Tibial artery (tissue), 4 donors: ENCODE results near the gene MAP3K7CL.

Experiments used
- DNase-seq, 2 donors: peaks; one replicate each; pipeline ENCODE4 v3.0.0-alpha.2; 2019
- H3K27ac ChIP-seq, 2 donors: fragments of 200-600 bp; sonication (generic) in 1 of 2; 1 replicate in 1 of 2; 2 replicates in 1 of 2; pipeline ENCODE4 v1.5.1; 2018 to 2019; ENCODE audit warnings: mild to moderate bottlenecking in 1 of 2
- H3K27me3 ChIP-seq, 2 donors: fragments of 200-600 bp; sonication (generic) in 1 of 2; one replicate each; pipeline versions ENCODE4 v1.5.1 to v1.6.0; 2016 to 2019
- H3K36me3 ChIP-seq, 3 donors: fragments of 200-600 bp; sonication (generic) in 2 of 3; one replicate each; pipeline ENCODE4 v1.5.1; 2016 to 2019; ENCODE audit warnings: mild to moderate bottlenecking in 2 of 3
- H3K4me1 ChIP-seq, 4 donors: fragments of 200-600 bp; sonication (generic) in 2 of 4; 1 replicate in 3 of 4; 2 replicates in 1 of 4; pipeline ENCODE4 v1.5.1; 2016 to 2019
- H3K4me3 ChIP-seq, 2 donors: fragments of 200-600 bp; sonication (generic) in 1 of 2; 1 replicate in 1 of 2; 2 replicates in 1 of 2; pipeline ENCODE4 v1.5.1; 2018 to 2019; ENCODE audit warnings: mild to moderate bottlenecking in 2 of 2
- H3K9me3 ChIP-seq, 3 donors: fragments of 200-600 bp; sonication (generic) in 1 of 3; one replicate each; pipeline ENCODE4 v1.5.1; 2016 to 2019
- CTCF ChIP-seq, 2 experiments: fragments of 200-600 bp in 1 of 2; fragments of 450-650 bp in 1 of 2; IDR thresholded peaks; one replicate each; pipeline ENCODE4 v1.5.1; 2017 to 2019; ENCODE audit warnings: antibody characterized with exemption in 2 of 2, mild to moderate bottlenecking in 1 of 2, moderate library complexity in 1 of 2
- intact Hi-C: fragments of 100-400 bp; cut with DNase I; formaldehyde crosslinking; loops from one replicate; pipeline ENCODE4 v1.15.0; 2023; ENCODE audit warnings: low total_unique reads

The MAP3K7CL gene

GRCh38 chr21:29104239-29104708 lies 26.2 kb upstream of the MAP3K7CL start:
- H3K4me1 ChIP-seq = no peaks in the 10 kb centered on the region
- H3K9me3 ChIP-seq = no peaks in the 10 kb centered on the region
- H3K27ac ChIP-seq = no peak overlapping the region
- no peaks in the 10 kb centered on the region for H3K36me3 ChIP-seq
- intact Hi-C loops = no loop called here
- no peaks in the 10 kb centered on the region for H3K27me3 ChIP-seq
- TF ChIP-seq CTCF (IDR thresholded peaks at IDR 0.05) = no peak
- no peak overlapping the region for H3K4me3 ChIP-seq
- no peak for DNase-seq

- intact Hi-C loops = no loop called here
- no peaks in the 10 kb centered on the region for H3K4me1 ChIP-seq
- no peaks in the 10 kb centered on the region for H3K36me3 ChIP-seq
- TF ChIP-seq CTCF (IDR thresholded peaks at IDR 0.05) = no peak
- H3K27me3 ChIP-seq = no peaks in the 10 kb centered on the region
- no peak overlapping the region for H3K4me3 ChIP-seq
- no peak overlapping the region for H3K27ac ChIP-seq
- H3K9me3 ChIP-seq = no peaks in the 10 kb centered on the region
- no peak for DNase-seq
Measured at GRCh38 chr21:29105218-29105617, 25.2 kb upstream of the MAP3K7CL start.

GRCh38 chr21:29114765-29115500 lies 15.5 kb upstream of the MAP3K7CL start:
- H3K27me3 ChIP-seq = no peaks in the 10 kb centered on the region
- H3K27ac ChIP-seq = no peak overlapping the region
- H3K4me3 ChIP-seq = no peak overlapping the region
- peaks cover 0 to 26% (median 2%) of the 10 kb centered on the region in 4 donors for H3K4me1 ChIP-seq
- no peak for TF ChIP-seq CTCF (IDR thresholded peaks at IDR 0.05)
- no peak for DNase-seq
- intact Hi-C loops = no loop called here
- H3K9me3 ChIP-seq = no peaks in the 10 kb centered on the region
- no peaks in the 10 kb centered on the region for H3K36me3 ChIP-seq

- H3K27me3 ChIP-seq = no peaks in the 10 kb centered on the region
- H3K4me3 ChIP-seq = no peak overlapping the region
- H3K9me3 ChIP-seq = no peaks in the 10 kb centered on the region
- no peaks in the 10 kb centered on the region for H3K36me3 ChIP-seq
- no peak overlapping the region for H3K27ac ChIP-seq
- H3K4me1 ChIP-seq = peaks cover 0 to 26% (median 2%) of the 10 kb centered on the region in 4 donors
- DNase-seq = no peak
- TF ChIP-seq CTCF (IDR thresholded peaks at IDR 0.05) = no peak
- intact Hi-C loops = no loop called here
Measured at GRCh38 chr21:29115899-29116298, 14.5 kb upstream of the MAP3K7CL start.

- Histone ChIP-seq H3K4me1 (peaks cover 0 to 26% (median 2%) of the 10 kb centered on the region in 4 donors), H3K27ac (no peak overlapping the region), H3K9me3 (no peaks in the 10 kb centered on the region), H3K4me3 (no peak overlapping the region), H3K27me3 (no peaks in the 10 kb centered on the region), H3K36me3 (peaks cover 0 to 6% (median 0%) of the 10 kb centered on the region in 3 donors)
- no peak for DNase-seq
- TF ChIP-seq CTCF (IDR thresholded peaks at IDR 0.05) = no peak
- intact Hi-C loops = no loop called here
Measured at GRCh38 chr21:29117372-29117955, 13.0 kb upstream of the MAP3K7CL start.
